Amniotic stem cell (primary cell): ENCODE data around the gene SERTM1.

Experiments
- DNase-seq: peaks from one replicate; lab custom pipeline; 2025; lab: John Stamatoyannopoulos, UW

Gene SERTM1

DNA sequence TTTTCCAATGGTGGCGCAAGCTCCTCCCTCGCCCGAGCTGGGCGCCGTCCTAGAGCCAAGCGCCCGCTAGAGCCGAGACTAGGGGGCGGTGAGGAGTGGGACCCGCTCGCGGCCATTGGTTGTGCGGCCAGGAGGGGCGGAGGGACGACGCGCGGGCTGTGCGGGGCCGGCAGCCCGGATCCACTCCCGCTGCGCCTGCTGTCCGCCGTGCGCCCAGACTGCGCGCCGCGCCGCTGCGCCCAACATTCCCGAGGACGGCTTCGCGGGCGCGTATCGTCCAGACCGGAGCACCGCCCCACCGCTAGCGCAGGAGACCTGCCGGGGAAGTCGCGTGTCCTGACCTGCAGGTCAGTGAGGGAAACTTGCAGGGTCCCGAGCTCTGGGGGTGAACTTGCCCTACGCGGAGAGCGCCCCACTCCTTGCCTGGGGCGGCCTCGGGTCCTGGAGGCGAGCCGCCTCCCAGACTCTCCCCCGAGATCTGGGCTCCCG lies at the start of gene SERTM1:
TSS of gene SERTM1 (plus strand) at position 183 of the 489 bp plus-strand sequence. CDS start 21,059 bp downstream, outside the sequence.
- no peak for DNase-seq

DNA sequence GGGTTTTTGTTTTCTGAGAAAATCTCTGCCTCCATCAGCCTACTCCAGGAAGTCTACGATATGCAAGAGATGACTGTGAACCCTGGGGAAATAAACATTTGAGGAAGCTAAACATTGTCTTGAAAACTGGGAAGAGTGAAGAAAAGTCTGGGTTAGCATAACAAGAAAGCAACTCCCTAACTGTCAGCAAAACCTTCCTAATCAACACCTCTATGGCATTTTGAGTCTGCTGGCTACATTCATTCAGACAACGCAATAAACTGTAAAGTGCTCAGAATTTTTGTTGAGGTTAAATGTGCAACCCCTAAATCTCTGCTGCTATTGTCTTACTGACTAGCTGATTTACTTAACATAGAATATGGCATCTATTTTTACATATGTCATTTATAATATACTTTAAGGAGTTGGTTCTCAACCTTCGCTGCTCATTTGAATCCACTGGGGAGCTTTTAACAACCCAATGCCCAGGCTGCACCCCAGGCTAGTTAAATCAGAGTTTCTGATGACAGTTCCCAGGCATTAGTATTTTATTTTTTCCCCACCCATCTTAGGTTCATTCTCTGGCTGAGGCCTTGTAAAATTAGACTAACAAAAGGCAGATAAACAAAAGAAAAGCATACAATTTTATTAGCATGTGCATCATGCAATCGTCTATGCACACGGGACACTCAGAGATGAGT lies 45.3 kb upstream of the SERTM1 start:
- DNase-seq = no peak

GRCh38 chr13:36629057-36629385 lies 44.8 kb upstream of the SERTM1 start:
- no peak for DNase-seq

GRCh38 chr13:36630181-36630803 lies 43.5 kb upstream of the SERTM1 start:
- no peak for DNase-seq

GRCh38 chr13:36639610-36640009 lies 34.2 kb upstream of the SERTM1 start:
- no peak for DNase-seq

- DNase-seq = no peak
Measured at GRCh38 chr13:36650611-36651010, 23.2 kb upstream of the SERTM1 start.

DNA sequence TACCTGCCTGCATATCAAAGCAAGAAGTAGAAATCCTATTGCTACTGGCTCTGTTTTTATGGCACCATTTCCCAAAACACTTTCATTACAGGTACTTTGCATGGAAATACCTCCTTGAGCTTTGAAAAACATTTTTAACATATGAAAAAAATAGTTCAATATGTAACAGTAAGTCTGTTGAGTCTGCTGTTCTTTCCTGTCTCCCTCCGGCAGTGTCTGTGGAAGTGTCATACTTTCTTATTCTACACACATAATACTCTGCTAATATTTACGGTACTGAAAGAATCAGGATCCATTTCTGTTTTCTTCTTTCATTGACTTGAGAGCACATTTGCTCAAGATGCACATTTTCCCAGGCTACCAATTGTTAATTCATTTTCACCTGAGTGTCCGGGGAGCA lies 8.2 kb upstream of the SERTM1 start:
- no peak for DNase-seq

DNA sequence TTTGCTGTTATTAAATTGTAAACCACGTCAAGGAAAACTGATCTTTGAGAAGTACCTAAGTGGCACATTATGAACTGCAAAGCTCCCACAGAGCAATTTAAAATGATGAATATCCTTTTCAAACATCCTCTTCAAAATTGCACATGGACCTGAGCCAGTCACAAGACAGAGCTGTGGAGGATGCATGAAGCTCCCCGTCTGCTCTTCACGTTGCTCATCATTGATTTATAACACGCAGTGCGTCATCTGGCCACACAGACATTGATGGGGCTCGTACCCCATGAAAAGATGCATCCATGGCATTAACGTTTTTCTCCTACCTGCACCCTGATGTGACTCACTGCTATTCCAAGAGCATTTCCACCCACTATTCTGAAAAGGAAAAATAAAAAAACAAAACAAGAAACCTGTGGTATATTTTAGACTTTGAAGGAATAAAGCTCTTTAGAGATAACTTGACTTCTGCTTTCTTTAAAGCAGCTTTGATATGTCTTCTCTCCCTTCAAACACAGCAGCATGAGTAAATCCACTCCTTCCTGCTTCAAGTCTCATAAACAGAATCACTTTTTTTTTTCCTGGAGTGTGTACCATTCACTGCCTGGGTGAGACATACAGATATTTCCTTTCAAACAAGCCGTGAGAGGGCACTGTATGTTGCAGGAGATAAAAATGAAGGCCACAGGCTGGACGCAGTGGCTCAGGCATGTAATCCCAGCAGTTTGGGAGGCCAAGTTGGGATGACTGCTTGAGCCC lies 7.2 kb upstream of the SERTM1 start:
- DNase-seq = no peak

DNA sequence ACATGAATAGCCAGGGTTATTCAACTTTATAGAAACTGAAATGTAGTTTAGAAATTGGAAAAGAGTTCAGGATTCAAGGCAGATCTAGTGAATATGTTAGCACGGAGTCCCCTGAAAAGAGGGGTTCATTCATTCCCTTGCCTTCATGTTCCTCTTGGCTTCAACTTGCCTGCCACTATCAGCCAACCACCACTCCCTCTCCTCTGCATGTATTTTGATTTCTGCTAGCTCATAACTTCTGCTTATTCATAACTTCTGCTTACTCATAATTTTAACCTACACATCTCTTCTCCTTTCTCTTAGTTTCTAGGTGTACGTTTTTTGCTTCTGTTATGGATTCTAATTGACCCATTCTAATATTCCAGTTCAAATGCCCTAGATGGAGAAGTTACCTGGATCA lies 5.5 kb upstream of the SERTM1 start:
- no peak for DNase-seq

GRCh38 chr13:36673352-36673751 lies 468 bp upstream of the SERTM1 start:
- DNase-seq = no peak

DNA sequence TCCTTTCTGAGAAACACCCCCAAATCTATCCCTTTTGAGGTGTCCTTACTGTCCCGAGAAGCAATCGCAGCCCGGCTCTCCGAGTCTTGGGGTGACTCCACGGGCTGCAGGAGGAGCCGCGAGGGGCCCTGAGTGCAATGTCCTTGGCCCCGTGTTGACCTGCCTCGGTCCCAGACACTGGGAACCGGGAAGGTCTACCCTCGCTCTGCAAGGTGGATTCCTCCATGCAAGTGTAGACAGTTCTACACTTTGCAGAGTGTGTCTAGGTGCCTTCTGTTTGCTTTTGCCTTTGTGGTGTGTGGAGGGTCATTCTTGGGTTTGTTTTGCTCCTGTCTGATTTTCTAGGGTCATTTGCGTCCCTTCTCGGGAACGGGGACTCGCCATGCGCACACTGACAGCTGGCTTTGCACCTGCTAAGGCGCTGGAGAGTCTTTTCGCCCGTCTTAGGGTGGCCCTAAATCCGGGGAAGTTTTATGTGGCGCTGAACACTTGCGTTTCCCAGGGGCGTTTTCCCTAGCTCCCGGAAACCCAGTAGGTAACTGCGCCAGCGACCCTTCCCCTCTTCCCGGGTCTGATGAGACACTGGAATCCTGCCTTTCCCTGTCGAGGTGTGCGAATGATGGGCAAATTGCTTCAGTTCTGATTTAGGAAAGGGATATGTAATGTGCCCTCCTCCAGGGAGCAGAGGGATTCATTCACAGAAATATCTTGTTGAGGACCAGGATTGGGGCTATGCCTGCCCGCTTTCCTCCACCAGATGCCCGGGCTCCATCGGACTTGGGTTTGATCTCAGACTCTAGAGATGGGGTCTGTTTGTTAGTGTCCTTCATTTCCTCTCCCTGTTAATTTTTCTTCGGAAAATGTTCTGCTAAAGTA lies 755 bp downstream of the SERTM1 start:
- DNase-seq = no peak

DNA sequence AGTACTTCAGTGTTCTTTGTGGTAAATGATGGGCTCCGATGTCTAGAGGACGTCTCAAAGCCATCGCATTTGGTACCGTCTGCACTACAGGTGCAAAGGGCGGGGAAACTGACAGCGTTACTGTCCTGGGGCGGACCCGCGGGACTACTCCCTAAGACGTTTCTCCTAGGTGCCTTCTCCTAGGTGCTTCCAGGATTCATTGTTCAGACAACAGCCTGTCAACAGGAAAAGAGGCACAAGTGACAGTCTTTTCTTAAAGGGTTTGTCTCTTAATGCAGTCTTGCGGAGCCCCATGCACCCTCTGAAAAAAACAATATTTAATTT lies 1.4 kb downstream of the SERTM1 start:
- no peak for DNase-seq

DNA sequence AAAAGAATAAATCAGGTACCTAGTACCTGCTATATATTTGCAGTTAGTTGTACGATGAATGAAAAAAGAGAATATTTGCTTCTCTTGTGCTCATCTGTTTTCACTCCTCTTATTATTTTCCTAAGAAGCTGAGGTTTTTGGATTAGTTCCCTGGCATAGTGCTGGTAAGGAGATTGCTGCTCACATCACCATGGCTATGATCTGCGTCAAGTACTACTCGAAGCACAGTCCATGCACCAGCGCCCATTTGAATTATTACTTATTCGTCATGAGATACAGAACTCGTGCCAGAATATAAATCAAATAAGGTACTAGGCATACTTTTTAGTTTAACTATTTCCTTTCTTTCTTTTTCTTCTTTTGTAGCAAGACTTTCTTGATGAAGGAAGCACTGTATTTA lies 7.1 kb downstream of the SERTM1 start:
- no peak for DNase-seq

DNA sequence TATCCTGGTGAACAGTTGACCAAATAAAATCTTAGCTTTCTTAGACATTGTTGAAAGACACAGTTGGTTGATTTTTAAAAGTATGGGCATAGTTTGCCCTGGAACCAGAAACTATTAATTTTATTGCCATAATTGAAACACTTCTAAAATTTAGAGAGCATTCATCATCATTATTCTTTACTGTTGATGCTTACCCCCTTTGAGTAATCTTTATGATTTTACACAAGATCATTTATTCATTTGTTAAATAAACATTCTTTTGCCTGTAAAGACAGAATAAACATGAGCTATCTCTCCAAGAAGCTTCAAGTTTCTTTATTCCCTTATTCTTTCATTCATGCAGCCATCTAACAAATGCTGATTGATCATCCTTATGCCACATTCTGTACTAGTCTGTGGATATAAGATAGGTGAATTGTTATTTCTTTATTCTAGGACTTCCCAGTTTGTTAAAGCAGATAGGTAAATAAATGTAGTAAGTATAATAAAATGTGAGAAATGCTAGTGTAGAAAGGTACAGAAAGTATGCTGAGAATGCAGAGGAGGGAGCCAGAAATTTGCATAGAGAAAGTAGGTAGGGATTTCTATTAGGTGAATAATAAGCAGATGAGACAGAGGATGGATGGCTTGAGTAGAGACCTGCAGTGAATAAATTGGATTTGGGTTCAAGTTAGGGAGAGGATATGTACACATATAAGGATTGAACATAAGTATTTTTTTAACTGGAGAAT lies 8.2 kb downstream of the SERTM1 start:
- no peak for DNase-seq

- DNase-seq = no peak
Measured at GRCh38 chr13:36683701-36684100, 9.9 kb downstream of the SERTM1 start.

- DNase-seq = no peak
Measured at GRCh38 chr13:36685927-36686326, 12.1 kb downstream of the SERTM1 start.

DNA sequence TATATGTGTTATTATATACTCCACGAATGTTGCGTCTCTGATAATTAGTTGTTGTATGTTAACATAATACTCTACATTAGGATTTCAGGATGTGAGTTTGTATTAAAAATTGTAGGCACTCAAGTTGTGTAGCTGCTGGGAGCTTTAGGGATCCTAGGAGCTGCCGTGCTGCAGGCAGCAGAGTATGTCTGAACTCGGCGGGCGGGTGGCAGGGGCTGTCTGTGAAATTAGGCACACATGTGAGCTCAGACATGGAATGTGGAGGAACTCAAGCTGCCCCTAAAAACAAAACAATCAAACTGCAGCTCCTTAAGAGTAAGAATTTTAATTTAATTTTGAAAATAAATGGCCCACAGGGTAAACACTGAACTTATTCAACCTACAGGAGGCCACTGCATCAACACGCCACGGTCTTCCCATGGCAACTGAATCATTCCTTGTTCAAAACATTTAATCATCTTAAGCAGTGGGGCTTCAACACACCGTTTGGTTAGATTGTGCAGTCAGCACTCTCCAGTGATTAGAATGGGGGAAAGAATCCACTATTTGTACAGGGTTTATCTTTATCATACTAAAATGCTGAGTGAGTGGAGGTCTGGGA lies 22.7 kb downstream of the SERTM1 start:
- no peak for DNase-seq

DNA sequence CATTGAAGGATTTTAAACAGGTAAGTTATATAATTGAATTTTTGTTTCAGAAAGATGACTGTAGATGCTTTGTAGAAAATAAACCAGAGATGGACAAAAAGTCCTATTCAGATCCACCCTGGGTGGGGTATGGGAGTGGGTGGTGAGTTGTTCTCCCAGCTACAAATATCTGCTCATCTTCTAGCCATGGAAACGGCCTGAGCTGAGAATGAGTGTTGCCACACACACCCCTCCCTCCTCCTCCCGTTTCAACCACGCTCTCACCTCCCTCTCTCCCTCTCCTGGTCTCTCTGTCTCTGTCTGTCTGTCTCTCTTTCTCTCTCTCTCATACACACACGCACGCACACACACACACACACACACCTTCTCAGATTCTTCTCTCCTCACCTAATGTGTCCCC lies 26.4 kb downstream of the SERTM1 start:
- DNase-seq = no peak

DNA sequence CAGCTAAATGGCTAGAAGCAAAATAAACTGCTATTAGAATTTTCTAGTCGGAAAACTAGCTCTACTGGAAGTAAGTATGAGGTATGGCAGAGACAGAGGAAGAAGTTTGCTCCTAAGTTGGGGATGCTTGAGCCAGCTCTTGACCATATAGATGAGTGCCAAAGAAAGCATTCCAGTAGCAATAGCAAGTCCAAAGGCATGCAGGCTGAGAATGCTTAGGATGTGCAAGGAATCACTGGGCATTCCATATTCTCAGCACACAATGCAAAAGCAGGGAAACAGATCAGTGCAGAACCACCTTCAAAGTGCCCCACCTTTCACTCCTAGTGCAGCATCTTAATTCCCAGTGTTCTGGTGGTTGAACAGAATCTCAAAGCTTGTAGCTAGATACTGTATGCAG lies 32.9 kb downstream of the SERTM1 start:
- DNase-seq = peak; percentile 71

GRCh38 chr13:36709136-36709890 lies 35.5 kb downstream of the SERTM1 start:
- no peak for DNase-seq

- no peak for DNase-seq
Measured at GRCh38 chr13:36710396-36710795, 36.6 kb downstream of the SERTM1 start.
